GM21717 (cell line): Measurements from ENCODE around the gene ZFAND3.

Source experiments
- ATAC-seq: cut with Tn5 transposase; IDR thresholded peaks from one replicate; pipeline ENCODE4 v1.9.1; 2021; ENCODE audit warnings: mild to moderate bottlenecking, moderate library complexity; ENCODE audit not compliant: unreplicated experiment

The ZFAND3 gene

GRCh38 chr6:38193481-38194281 is 374.2 kb downstream of the ZFAND3 start:
- no peak for ATAC-seq

- ATAC-seq: no peak
Measured at GRCh38 chr6:38194282-38194572, 374.7 kb downstream of the ZFAND3 start.

DNA sequence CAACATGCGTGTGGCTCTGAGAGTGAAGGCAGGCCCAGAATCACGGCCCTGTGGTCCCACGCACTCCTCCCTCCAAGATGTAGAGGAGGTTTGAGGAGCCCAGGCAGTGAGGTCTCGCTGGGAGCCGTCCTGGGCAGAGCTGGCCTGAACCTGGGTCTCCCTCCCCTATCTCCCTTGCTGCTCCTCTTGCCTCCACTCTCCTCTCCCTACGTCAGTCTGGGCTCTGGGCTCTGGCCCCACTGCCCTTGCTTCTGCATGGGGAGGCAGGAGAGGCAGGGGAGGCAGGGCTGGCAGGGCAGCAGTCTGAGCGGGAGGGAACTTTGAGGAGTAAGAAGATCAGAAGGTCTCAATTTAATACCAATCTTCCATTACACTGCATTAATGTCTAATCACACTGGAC is 375.1 kb downstream of the ZFAND3 start:
- no peak for ATAC-seq

DNA sequence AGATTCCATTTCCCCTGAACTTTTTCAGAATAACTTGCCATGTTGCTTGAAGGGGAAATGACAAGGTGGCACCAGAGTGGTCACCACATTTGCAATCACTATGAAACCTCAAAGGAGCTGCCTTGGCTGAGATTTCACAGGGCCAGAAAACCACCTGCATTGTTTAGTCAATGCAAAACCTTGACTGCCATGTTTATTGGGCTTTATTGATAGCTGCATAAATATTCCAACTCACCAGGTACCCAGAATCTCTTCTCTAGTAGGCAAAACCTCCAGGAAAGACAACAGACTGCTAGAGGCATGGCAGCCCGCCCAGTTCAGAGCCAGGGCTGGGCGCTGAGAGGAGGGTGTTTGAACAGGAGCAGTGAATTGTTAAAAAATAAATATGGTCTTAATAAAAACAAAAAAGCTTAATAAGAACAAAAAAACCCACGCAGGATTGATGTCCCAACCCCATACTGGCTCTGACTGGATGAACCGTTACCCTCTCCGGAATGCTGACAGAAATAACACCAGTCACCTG is 375.6 kb downstream of the ZFAND3 start:
- no peak for ATAC-seq

DNA sequence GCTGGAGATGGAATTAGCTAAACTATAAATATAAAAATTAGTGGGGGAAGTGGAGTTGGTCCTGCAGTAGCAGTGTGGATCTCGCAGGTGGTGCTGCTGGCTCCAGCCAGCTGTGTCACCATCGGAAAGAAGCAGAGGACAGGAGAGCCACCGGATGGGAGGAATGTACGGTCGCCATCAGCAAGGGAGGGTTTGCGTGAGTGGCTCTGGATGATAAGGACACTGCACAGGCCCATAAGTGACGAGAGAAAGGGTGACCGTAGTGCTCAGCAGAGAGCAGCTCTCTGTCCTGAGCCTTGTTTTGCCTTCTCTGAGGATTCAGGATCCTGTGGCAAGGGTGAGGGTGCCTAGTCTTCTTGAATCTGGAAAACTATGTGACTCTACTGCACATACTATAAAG is 378.7 kb downstream of the ZFAND3 start:
- no peak for ATAC-seq
